GM18519 (cell line): Measurements from ENCODE around the gene TSPAN4.
A peak's percentile ranks its signal among the peaks of the same experiment; 100 is the strongest.

Experiments used
- ATAC-seq: cut with Tn5 transposase; IDR thresholded peaks from one replicate; pipeline ENCODE4 v1.9.1; 2021; ENCODE audit warnings: mild to moderate bottlenecking, moderate library complexity; ENCODE audit not compliant: unreplicated experiment, low FRiP score

Gene TSPAN4

GRCh38 chr11:803770-804598 lies 38.7 kb upstream of the TSPAN4 start:
- ATAC-seq = no peak

- ATAC-seq = no peak
Measured at GRCh38 chr11:804599-804964, 38.1 kb upstream of the TSPAN4 start.

- no peak for ATAC-seq
Measured at GRCh38 chr11:808427-809286, 34.0 kb upstream of the TSPAN4 start.

- peak; percentile 45 for ATAC-seq
Measured at GRCh38 chr11:809287-810039, 33.2 kb upstream of the TSPAN4 start, which contains the start of gene RPLP2. TSS of gene RPLP2 (plus strand) at chr11:809967. CDS start at chr11:810235, 268 bp downstream.

- ATAC-seq = no peak
Measured at GRCh38 chr11:810040-810567, 32.5 kb upstream of the TSPAN4 start.

GRCh38 chr11:811446-812245 lies 31.0 kb upstream of the TSPAN4 start:
- no peak for ATAC-seq

GRCh38 chr11:812390-812789 lies 30.3 kb upstream of the TSPAN4 start:
- ATAC-seq = no peak

GRCh38 chr11:813072-813455 lies 29.6 kb upstream of the TSPAN4 start:
- no peak for ATAC-seq

- ATAC-seq = no peak
Measured at GRCh38 chr11:813456-814096, 29.1 kb upstream of the TSPAN4 start.

GRCh38 chr11:815675-816432 lies 26.8 kb upstream of the TSPAN4 start:
- no peak for ATAC-seq

GRCh38 chr11:816433-816779 lies 26.2 kb upstream of the TSPAN4 start:
- ATAC-seq = no peak

- no peak for ATAC-seq
Measured at GRCh38 chr11:818396-819128, 24.1 kb upstream of the TSPAN4 start, which contains the start of gene PNPLA2. TSS of gene PNPLA2 (plus strand) at chr11:818914. CDS start at chr11:819719, 805 bp downstream.

- peak; percentile 34 for ATAC-seq
Measured at GRCh38 chr11:819129-819931, 23.3 kb upstream of the TSPAN4 start.

- ATAC-seq = peak; percentile 28
Measured at GRCh38 chr11:819943-820649, 22.6 kb upstream of the TSPAN4 start.

GRCh38 chr11:820655-821511 lies 21.8 kb upstream of the TSPAN4 start:
- ATAC-seq = no peak
